Choroid plexus epithelial cell (primary cell): ENCODE measurements around the gene CLNK.

Experiments
- DNase-seq: peaks from one replicate; pipeline ENCODE4 v3.0.0-alpha.2; 2010; ENCODE audit warnings: low read depth
- H3K4me3 ChIP-seq: 2 replicates; pipeline ENCODE4 v1.5.1; 2011; ENCODE audit warnings: low read depth, mild to moderate bottlenecking, control low read depth, low read length, moderate library complexity
- CTCF ChIP-seq: conservative IDR thresholded peaks from 2 replicates; pipeline ENCODE4 v1.5.1; 2011; ENCODE audit warnings: low read depth, mild to moderate bottlenecking, control low read depth, inconsistent platforms, low read length, moderate library complexity

CLNK gene

GRCh38 chr4:10730019-10730418 is 45.5 kb upstream of the CLNK start:
- no peak overlapping the region for H3K4me3 ChIP-seq
- DNase-seq: no peak
- TF ChIP-seq CTCF: no peak

- no peak overlapping the region for H3K4me3 ChIP-seq
- TF ChIP-seq CTCF: no peak
- DNase-seq: no peak
Measured at GRCh38 chr4:10729366-10729765, 44.8 kb upstream of the CLNK start.

GRCh38 chr4:10728016-10728415 is 43.4 kb upstream of the CLNK start:
- TF ChIP-seq CTCF: no peak
- DNase-seq: no peak
- no peak overlapping the region for H3K4me3 ChIP-seq

- TF ChIP-seq CTCF: no peak
- DNase-seq: peak; percentile 49
- H3K4me3 ChIP-seq: no peak overlapping the region
Measured at GRCh38 chr4:10727140-10727880, 42.7 kb upstream of the CLNK start.

GRCh38 chr4:10722957-10723356 is 38.4 kb upstream of the CLNK start:
- no peak for DNase-seq
- TF ChIP-seq CTCF: no peak
- H3K4me3 ChIP-seq: no peak overlapping the region

GRCh38 chr4:10721616-10722015 is 37.0 kb upstream of the CLNK start:
- no peak for DNase-seq
- TF ChIP-seq CTCF: no peak
- no peak overlapping the region for H3K4me3 ChIP-seq

GRCh38 chr4:10716163-10716562 is 31.6 kb upstream of the CLNK start:
- peak; percentile 33 for DNase-seq
- TF ChIP-seq CTCF: peak; percentile 30

More at GRCh38 chr4:10716163-10716562, 31.6 kb upstream of the CLNK start:
- no peak overlapping the region for H3K4me3 ChIP-seq
